Type B pancreatic cell (in vitro differentiated cells): ENCODE data around the gene TMEM60. TPM values are rescaled to one million over a fixed set of nuclear protein-coding genes. Genes with fewer than 3 reads are reported as not detected.
A peak's percentile ranks its signal among the peaks of the same experiment; 100 is the strongest.

Experiments
- DNase-seq: peaks from one replicate; pipeline ENCODE4 v3.0.0; 2021; ENCODE audit warnings: mixed read lengths; ENCODE audit not compliant: unreplicated experiment; ENCODE audit errors: extremely low spot score
- H3K27ac Mint-ChIP-seq: 2 replicates; pipeline ENCODE4 v1.8.0; 2021; ENCODE audit warnings: mild to moderate bottlenecking, mixed read lengths
- H3K27me3 Mint-ChIP-seq: 2 replicates; pipeline ENCODE4 v1.8.0; 2021; ENCODE audit warnings: mixed read lengths
- H3K36me3 Mint-ChIP-seq: 2 replicates; pipeline ENCODE4 v1.8.0; 2021; ENCODE audit warnings: mixed read lengths
- H3K4me1 Mint-ChIP-seq: one replicate; pipeline ENCODE4 v1.8.0; 2021; ENCODE audit warnings: mixed read lengths; ENCODE audit not compliant: unreplicated experiment
- H3K4me3 Mint-ChIP-seq: 2 replicates; pipeline ENCODE4 v1.8.0; 2021; ENCODE audit warnings: mild to moderate bottlenecking, mixed read lengths
- H3K9me3 Mint-ChIP-seq: 2 replicates; pipeline ENCODE4 v1.8.0; 2021; ENCODE audit warnings: mixed read lengths
- CTCF ChIP-seq: fragments of 200-600 bp; sonication (generic); conservative IDR thresholded peaks from 2 replicates; pipeline ENCODE4 v1.5.0; 2021; ENCODE audit warnings: antibody characterized with exemption, mild to moderate bottlenecking
- total RNA-seq: library from RNA; stranded (reverse); gene quantifications from 2 replicates; pipeline ENCODE4 v1.2.1, GENCODE V29; 2021; ENCODE audit warnings: low replicate concordance

The TMEM60 gene
- total RNA-seq, 1 donor from 2014 or later: 16.1 TPM

GRCh38 chr7:77800158-77800557 is 1.9 kb upstream of the TMEM60 start:
- peaks cover 8% of the 10 kb centered on the region for H3K36me3 Mint-ChIP-seq
- H3K4me1 Mint-ChIP-seq: peaks cover 16% of the 10 kb centered on the region
- H3K27me3 Mint-ChIP-seq: no peaks in the 10 kb centered on the region
- peaks cover 8% of the 10 kb centered on the region for H3K9me3 Mint-ChIP-seq
- TF ChIP-seq CTCF: no peak
- peak overlapping the region; percentile 92 for H3K27ac Mint-ChIP-seq
- peak overlapping the region; percentile 93 for H3K4me3 Mint-ChIP-seq
- no peak for DNase-seq

- H3K27ac Mint-ChIP-seq: peak overlapping the region; percentile 92
- TF ChIP-seq CTCF: peak; percentile 23
- H3K4me3 Mint-ChIP-seq: peak overlapping the region; percentile 93
- peaks cover 22% of the 10 kb centered on the region for H3K4me1 Mint-ChIP-seq
- peak; percentile 75 for DNase-seq
- peaks cover 6% of the 10 kb centered on the region for H3K36me3 Mint-ChIP-seq
- H3K27me3 Mint-ChIP-seq: no peaks in the 10 kb centered on the region
- H3K9me3 Mint-ChIP-seq: peaks cover 6% of the 10 kb centered on the region
These were observed 1.1 kb upstream of the TMEM60 start for GRCh38 chr7:77799078-77799964.

GRCh38 chr7:77797734-77798393 is 370 bp downstream of the TMEM60 start:
- Mint-ChIP-seq H3K27me3 (no peaks in the 10 kb centered on the region), H3K9me3 (no peaks in the 10 kb centered on the region), H3K4me1 (peaks cover 27% of the 10 kb centered on the region), H3K4me3 (peak overlapping the region; percentile 93), H3K36me3 (peaks cover 12% of the 10 kb centered on the region), H3K27ac (peak overlapping the region; percentile 92)
- TF ChIP-seq CTCF: no peak
- DNase-seq: no peak

GRCh38 chr7:77796960-77797359 is 1.3 kb downstream of the TMEM60 start:
- H3K4me1 Mint-ChIP-seq: peaks cover 27% of the 10 kb centered on the region
- H3K4me3 Mint-ChIP-seq: peak overlapping the region; percentile 93
- H3K36me3 Mint-ChIP-seq: peaks cover 12% of the 10 kb centered on the region
- H3K27me3 Mint-ChIP-seq: no peaks in the 10 kb centered on the region
- H3K9me3 Mint-ChIP-seq: no peaks in the 10 kb centered on the region
- no peak for TF ChIP-seq CTCF
- H3K27ac Mint-ChIP-seq: peak overlapping the region; percentile 92
- no peak for DNase-seq

GRCh38 chr7:77796109-77796508 is 2.1 kb downstream of the TMEM60 start:
- no peaks in the 10 kb centered on the region for H3K27me3 Mint-ChIP-seq
- H3K36me3 Mint-ChIP-seq: peaks cover 12% of the 10 kb centered on the region
- peak overlapping the region; percentile 93 for H3K4me3 Mint-ChIP-seq
- DNase-seq: no peak
- peak overlapping the region; percentile 8 for H3K27ac Mint-ChIP-seq
- H3K9me3 Mint-ChIP-seq: no peaks in the 10 kb centered on the region
- TF ChIP-seq CTCF: no peak
- peaks cover 27% of the 10 kb centered on the region for H3K4me1 Mint-ChIP-seq
